ENCODE results near the gene EXOC4. TPM values are rescaled to one million over a fixed set of nuclear protein-coding genes. Genes with fewer than 3 reads are reported as not detected.

The EXOC4 gene
- total RNA-seq, 4 donors from 2014 or later = 60.0 to 187 (median 80.1) TPM

- Histone ChIP-seq H3K36me3 (peaks cover 18% of the 10 kb centered on the region), H3K4me3 (no peak overlapping the region), H3K27me3 (no peaks in the 10 kb centered on the region), H3K27ac (no peak overlapping the region), H3K4me1 (no peaks in the 10 kb centered on the region), H3K9me3 (no peaks in the 10 kb centered on the region)
- DNase-seq (ENCODE audit: low spot score in 2 of 2) = no peak
- 94% methylated on average over 2 of the region's 2 CpGs for WGBS
- TF ChIP-seq CTCF (IDR thresholded peaks at IDR 0.05) = no peak
- TF ChIP-seq POLR2AphosphoS5 (IDR thresholded peaks at IDR 0.05) = no peak
- TF ChIP-seq POLR2A (IDR thresholded peaks at IDR 0.05) = no peak
- no peak for TF ChIP-seq EP300 (IDR thresholded peaks at IDR 0.05)
These were observed 568.3 kb downstream of the EXOC4 start for GRCh38 chr7:133821171-133821570.

GRCh38 chr7:133822001-133822641, 569.2 kb downstream of the EXOC4 start:
- no peak for DNase-seq (ENCODE audit: low spot score in 2 of 2)
- no peaks in the 10 kb centered on the region for H3K9me3 ChIP-seq
- H3K4me3 ChIP-seq = no peak overlapping the region
- H3K4me1 ChIP-seq = no peaks in the 10 kb centered on the region
- TF ChIP-seq EP300 (IDR thresholded peaks at IDR 0.05) = no peak
- no peak for TF ChIP-seq POLR2A (IDR thresholded peaks at IDR 0.05)
- no peak for TF ChIP-seq POLR2AphosphoS5 (IDR thresholded peaks at IDR 0.05)
- 60% methylated on average over 3 of the region's 3 CpGs for WGBS
- H3K27ac ChIP-seq = no peak overlapping the region
- no peaks in the 10 kb centered on the region for H3K27me3 ChIP-seq
- H3K36me3 ChIP-seq = peaks cover 17% of the 10 kb centered on the region

- Histone ChIP-seq H3K4me3 (no peak overlapping the region), H3K4me1 (peaks cover 5% of the 10 kb centered on the region), H3K27me3 (no peaks in the 10 kb centered on the region), H3K36me3 (peaks cover 10% of the 10 kb centered on the region), H3K27ac (no peak overlapping the region), H3K9me3 (no peaks in the 10 kb centered on the region)
- DNase-seq (ENCODE audit: low spot score in 2 of 2) = no peak
- TF ChIP-seq POLR2A (IDR thresholded peaks at IDR 0.05) = no peak
- no peak for TF ChIP-seq CTCF (IDR thresholded peaks at IDR 0.05)
- no peak for TF ChIP-seq POLR2AphosphoS5 (IDR thresholded peaks at IDR 0.05)
- TF ChIP-seq EP300 (IDR thresholded peaks at IDR 0.05) = no peak
- 81% methylated on average over 4 of the region's 4 CpGs for WGBS
These were observed 570.1 kb downstream of the EXOC4 start for GRCh38 chr7:133822868-133823552.

- Histone ChIP-seq H3K4me3 (no peak overlapping the region), H3K36me3 (no peaks in the 10 kb centered on the region), H3K27ac (no peak overlapping the region), H3K4me1 (peaks cover 9% of the 10 kb centered on the region), H3K9me3 (no peaks in the 10 kb centered on the region), H3K27me3 (no peaks in the 10 kb centered on the region)
- WGBS = 79% methylated on average over 6 of the region's 6 CpGs
- no peak for TF ChIP-seq POLR2AphosphoS5 (IDR thresholded peaks at IDR 0.05)
- TF ChIP-seq EP300 (IDR thresholded peaks at IDR 0.05) = no peak
- TF ChIP-seq CTCF (IDR thresholded peaks at IDR 0.05) = no peak
- TF ChIP-seq POLR2A (IDR thresholded peaks at IDR 0.05) = no peak
- DNase-seq (ENCODE audit: low spot score in 2 of 2) = no peak
These were observed 571.3 kb downstream of the EXOC4 start for GRCh38 chr7:133824132-133824531.

GRCh38 chr7:133827707-133828623, 575.1 kb downstream of the EXOC4 start:
- no peaks in the 10 kb centered on the region for H3K27me3 ChIP-seq
- H3K27ac ChIP-seq = no peak overlapping the region
- H3K4me3 ChIP-seq = no peak overlapping the region
- TF ChIP-seq EP300 (IDR thresholded peaks at IDR 0.05) (no peak), POLR2AphosphoS5 (IDR thresholded peaks at IDR 0.05) (no peak), POLR2A (IDR thresholded peaks at IDR 0.05) (no peak), CTCF (IDR thresholded peaks at IDR 0.05) (no peak)
- 48% methylated on average over 7 of the region's 7 CpGs for WGBS
- H3K9me3 ChIP-seq = no peaks in the 10 kb centered on the region
- DNase-seq (ENCODE audit: low spot score in 2 of 2) = no peak
- H3K36me3 ChIP-seq = peaks cover 2% of the 10 kb centered on the region
- H3K4me1 ChIP-seq = peaks cover 9% of the 10 kb centered on the region
